ENCODE measurements around the gene KLC3. TPM values are rescaled to one million over a fixed set of nuclear protein-coding genes. Genes with fewer than 3 reads are reported as not detected.

The KLC3 gene
- total RNA-seq, 1 experiment from 2014 or later = 23.4 TPM

GRCh38 chr19:45357445-45357783 lies 16.9 kb downstream of the KLC3 start:
- H3K9ac ChIP-seq (ENCODE audit: low read length) = no peak overlapping the region
- no peak for DNase-seq
- ChIA-PET POLR2A (ENCODE audit: unreplicated experiment) (no interaction called here), CTCF (no interaction called here)
- no peaks in the 10 kb centered on the region for H3K9me2 ChIP-seq (replicated peaks; ENCODE audit: low read length)
- BruUV-seq (replicated peaks) = no TSS peak
- no peaks in the 10 kb centered on the region for H3K27me3 ChIP-seq (ENCODE audit: low read length)
- TF ChIP-seq, protein P1, sequence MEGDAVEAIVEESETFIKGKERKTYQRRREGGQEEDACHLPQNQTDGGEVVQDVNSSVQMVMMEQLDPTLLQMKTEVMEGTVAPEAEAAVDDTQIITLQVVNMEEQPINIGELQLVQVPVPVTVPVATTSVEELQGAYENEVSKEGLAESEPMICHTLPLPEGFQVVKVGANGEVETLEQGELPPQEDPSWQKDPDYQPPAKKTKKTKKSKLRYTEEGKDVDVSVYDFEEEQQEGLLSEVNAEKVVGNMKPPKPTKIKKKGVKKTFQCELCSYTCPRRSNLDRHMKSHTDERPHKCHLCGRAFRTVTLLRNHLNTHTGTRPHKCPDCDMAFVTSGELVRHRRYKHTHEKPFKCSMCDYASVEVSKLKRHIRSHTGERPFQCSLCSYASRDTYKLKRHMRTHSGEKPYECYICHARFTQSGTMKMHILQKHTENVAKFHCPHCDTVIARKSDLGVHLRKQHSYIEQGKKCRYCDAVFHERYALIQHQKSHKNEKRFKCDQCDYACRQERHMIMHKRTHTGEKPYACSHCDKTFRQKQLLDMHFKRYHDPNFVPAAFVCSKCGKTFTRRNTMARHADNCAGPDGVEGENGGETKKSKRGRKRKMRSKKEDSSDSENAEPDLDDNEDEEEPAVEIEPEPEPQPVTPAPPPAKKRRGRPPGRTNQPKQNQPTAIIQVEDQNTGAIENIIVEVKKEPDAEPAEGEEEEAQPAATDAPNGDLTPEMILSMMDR (conservative IDR thresholded peaks at IDR 0.05; ENCODE audit: low read depth, low read length) = no peak
- TF ChIP-seq EZH2 (IDR thresholded peaks at IDR 0.05; ENCODE audit: low read length, unreplicated experiment) (no peak), EZH2phosphoT487 (IDR thresholded peaks at IDR 0.05; ENCODE audit: borderline replicate concordance, low read length) (no peak)
- H3K4me3 ChIP-seq (ENCODE audit: low read length) = no peak overlapping the region
- no peaks in the 10 kb centered on the region for H3K9me3 ChIP-seq (ENCODE audit: low read length)
- no peaks in the 10 kb centered on the region for H3K4me1 ChIP-seq (ENCODE audit: insufficient read depth, low read length)
- H3K27ac ChIP-seq (ENCODE audit: low read length) = no peak overlapping the region
- H2AFZ ChIP-seq (ENCODE audit: low read length) = no peak overlapping the region
- H4K20me1 ChIP-seq (ENCODE audit: low read length) = no peaks in the 10 kb centered on the region
- peaks cover 8% of the 10 kb centered on the region for H3K36me3 ChIP-seq (ENCODE audit: low read depth, low read length)
- H3K79me2 ChIP-seq (ENCODE audit: low read length) = no peaks in the 10 kb centered on the region
- no peaks in the 10 kb centered on the region for H3F3A ChIP-seq (ENCODE audit: low read length, unreplicated experiment)
- no peak overlapping the region for H3K4me2 ChIP-seq (ENCODE audit: low read length)
- no peak for ATAC-seq
- intact Hi-C loops (cut with micrococcal nuclease) = no loop called here

DNA sequence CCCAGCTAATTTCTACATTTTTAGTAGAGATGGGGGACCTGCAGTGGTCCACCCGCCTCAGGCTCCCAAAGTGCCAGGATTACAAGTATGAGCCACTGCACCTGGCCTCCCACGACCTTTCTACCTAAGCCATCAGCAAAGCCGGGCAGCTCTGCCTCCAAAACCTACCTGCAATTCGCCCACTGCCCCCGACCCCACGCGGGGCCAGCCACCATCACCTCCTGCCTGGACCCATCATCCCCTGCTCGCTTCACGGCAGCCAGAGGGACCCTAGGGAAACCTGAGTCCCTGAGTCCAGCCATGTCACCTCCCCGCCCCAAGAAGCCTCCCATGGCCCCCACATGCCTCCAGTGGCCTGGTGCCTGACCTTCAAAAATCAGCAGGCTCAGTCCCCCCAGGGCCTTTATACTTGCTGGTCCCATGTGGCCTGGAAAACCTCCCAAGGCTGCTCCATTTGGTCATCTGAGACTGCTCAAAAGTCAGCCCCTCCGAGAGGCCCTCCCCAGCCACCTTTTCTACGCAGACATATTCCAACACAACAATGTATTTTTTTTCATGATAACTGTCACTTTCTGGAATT lies 17.8 kb downstream of the KLC3 start:
- DNase-seq (no peak), ATAC-seq (no peak)
- Histone ChIP-seq H3K36me3 (ENCODE audit: low read depth, low read length) (peaks cover 12% of the 10 kb centered on the region), H3K4me1 (ENCODE audit: insufficient read depth, low read length) (no peaks in the 10 kb centered on the region), H3K79me2 (ENCODE audit: low read length) (no peaks in the 10 kb centered on the region), H3F3A (ENCODE audit: low read length, unreplicated experiment) (no peaks in the 10 kb centered on the region), H3K4me2 (ENCODE audit: low read length) (no peak overlapping the region), H3K9ac (ENCODE audit: low read length) (no peak overlapping the region), H3K9me3 (ENCODE audit: low read length) (no peaks in the 10 kb centered on the region), H3K4me3 (ENCODE audit: low read length) (no peak overlapping the region), H3K27ac (ENCODE audit: low read length) (no peak overlapping the region), H4K20me1 (ENCODE audit: low read length) (no peaks in the 10 kb centered on the region), H2AFZ (ENCODE audit: low read length) (no peak overlapping the region), H3K9me2 (replicated peaks; ENCODE audit: low read length) (no peaks in the 10 kb centered on the region), H3K27me3 (ENCODE audit: low read length) (no peaks in the 10 kb centered on the region)
- no peak for TF ChIP-seq EZH2phosphoT487 (IDR thresholded peaks at IDR 0.05; ENCODE audit: borderline replicate concordance, low read length)
- TF ChIP-seq, protein P1 (conservative IDR thresholded peaks at IDR 0.05; ENCODE audit: low read depth, low read length) = no peak
- TF ChIP-seq EZH2 (IDR thresholded peaks at IDR 0.05; ENCODE audit: low read length, unreplicated experiment) = no peak
- intact Hi-C loops (cut with micrococcal nuclease) = no loop called here
- ChIA-PET POLR2A (ENCODE audit: unreplicated experiment) (no interaction called here), CTCF (no interaction called here)
- BruUV-seq (replicated peaks) = no TSS peak

DNA sequence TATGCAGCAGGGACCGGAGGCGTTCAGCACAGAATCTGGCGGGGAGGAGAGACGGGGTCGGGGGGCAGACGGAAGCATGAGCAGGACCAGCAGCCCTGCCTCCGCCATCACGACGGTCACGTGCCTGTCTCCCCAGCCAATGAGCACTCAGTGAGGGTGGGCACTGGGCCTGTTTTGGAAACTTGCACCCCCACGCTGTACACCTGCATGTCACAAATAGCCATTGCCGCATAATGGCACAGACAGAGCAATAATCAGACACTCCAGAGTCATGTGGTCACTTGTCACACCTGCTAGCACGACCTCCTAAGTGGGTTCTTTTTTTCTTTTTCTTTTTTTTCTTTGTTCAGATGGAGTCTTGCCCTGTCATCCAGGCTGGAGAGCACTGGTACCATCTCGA lies 21.1 kb downstream of the KLC3 start:
- no peaks in the 10 kb centered on the region for H4K20me1 ChIP-seq (ENCODE audit: low read length)
- H3K4me2 ChIP-seq (ENCODE audit: low read length) = no peak overlapping the region
- H3K27ac ChIP-seq (ENCODE audit: low read length) = no peak overlapping the region
- intact Hi-C loops (cut with micrococcal nuclease) = no loop called here
- CTCF ChIA-PET = no interaction called here
- no peak overlapping the region for H2AFZ ChIP-seq (ENCODE audit: low read length)
- POLR2A ChIA-PET (ENCODE audit: unreplicated experiment) = no interaction called here
- no peak for DNase-seq
- H3K27me3 ChIP-seq (ENCODE audit: low read length) = no peaks in the 10 kb centered on the region
- peaks cover 12% of the 10 kb centered on the region for H3K36me3 ChIP-seq (ENCODE audit: low read depth, low read length)
- no TSS peak for BruUV-seq (replicated peaks)
- no peaks in the 10 kb centered on the region for H3K4me1 ChIP-seq (ENCODE audit: insufficient read depth, low read length)
- H3K9me2 ChIP-seq (replicated peaks; ENCODE audit: low read length) = no peaks in the 10 kb centered on the region
- TF ChIP-seq, protein P1 (conservative IDR thresholded peaks at IDR 0.05; ENCODE audit: low read depth, low read length) = no peak
- TF ChIP-seq EZH2phosphoT487 (IDR thresholded peaks at IDR 0.05; ENCODE audit: borderline replicate concordance, low read length) (no peak), EZH2 (IDR thresholded peaks at IDR 0.05; ENCODE audit: low read length, unreplicated experiment) (no peak)
- no peak overlapping the region for H3K9ac ChIP-seq (ENCODE audit: low read length)
- no peaks in the 10 kb centered on the region for H3K79me2 ChIP-seq (ENCODE audit: low read length)
- no peak overlapping the region for H3K4me3 ChIP-seq (ENCODE audit: low read length)
- no peak for ATAC-seq
- no peaks in the 10 kb centered on the region for H3K9me3 ChIP-seq (ENCODE audit: low read length)
- H3F3A ChIP-seq (ENCODE audit: low read length, unreplicated experiment) = no peaks in the 10 kb centered on the region
